ENCODE measurements around the gene TAS2R5.
"Not testable (repeated sequence)": the region's sequence is repeated elsewhere in the genome, so short reads cannot be mapped to it uniquely, and the experiment has no call there.

TAS2R5 gene, protein sequence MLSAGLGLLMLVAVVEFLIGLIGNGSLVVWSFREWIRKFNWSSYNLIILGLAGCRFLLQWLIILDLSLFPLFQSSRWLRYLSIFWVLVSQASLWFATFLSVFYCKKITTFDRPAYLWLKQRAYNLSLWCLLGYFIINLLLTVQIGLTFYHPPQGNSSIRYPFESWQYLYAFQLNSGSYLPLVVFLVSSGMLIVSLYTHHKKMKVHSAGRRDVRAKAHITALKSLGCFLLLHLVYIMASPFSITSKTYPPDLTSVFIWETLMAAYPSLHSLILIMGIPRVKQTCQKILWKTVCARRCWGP

DNA sequence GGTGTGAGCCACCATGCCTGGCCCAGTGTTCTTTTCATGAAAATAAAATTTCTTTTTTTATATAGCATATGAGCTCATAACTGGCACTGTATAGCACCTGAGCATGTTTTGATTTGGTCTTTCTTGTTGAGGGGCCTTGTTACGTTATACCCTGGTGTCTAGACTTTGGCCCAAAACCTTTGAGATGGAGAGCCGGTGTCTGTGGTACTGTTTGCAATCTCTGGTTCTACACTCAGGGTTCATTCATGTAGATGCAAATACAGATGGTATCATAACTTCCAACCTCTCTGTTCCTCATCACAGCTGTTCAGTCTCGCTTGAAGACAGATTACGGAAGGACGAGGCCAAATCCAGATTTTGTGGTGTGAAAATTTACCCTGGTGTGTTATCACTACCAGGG, at the start of gene TAS2R5:
Gene TAS2R5, plus strand, starts transcription at position 301 of the 400 bp plus-strand sequence. CDS start 145 bp downstream, outside the sequence.
- FAIRE-seq, result no peak

DNA sequence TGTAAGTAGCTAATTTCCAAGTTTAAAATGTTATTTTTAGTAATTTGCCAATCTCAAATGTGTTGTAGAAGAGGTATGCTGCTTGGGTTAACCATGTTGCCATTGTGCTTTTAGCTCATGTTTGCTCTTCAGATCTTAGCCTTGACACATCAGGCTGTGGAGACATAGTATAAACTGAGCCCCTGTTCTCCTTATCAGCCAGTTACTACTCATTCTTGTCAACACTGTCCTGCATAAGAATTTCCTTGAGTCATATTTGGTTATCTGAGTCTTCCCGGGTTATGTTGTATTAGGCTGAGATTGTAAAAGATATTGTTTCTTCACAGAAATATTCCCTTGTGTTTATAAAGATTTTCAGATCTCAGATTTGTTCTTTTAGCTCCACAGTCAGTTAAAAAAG, 47.8 kb upstream of the TAS2R5 start:
- no peak for FAIRE-seq

DNA sequence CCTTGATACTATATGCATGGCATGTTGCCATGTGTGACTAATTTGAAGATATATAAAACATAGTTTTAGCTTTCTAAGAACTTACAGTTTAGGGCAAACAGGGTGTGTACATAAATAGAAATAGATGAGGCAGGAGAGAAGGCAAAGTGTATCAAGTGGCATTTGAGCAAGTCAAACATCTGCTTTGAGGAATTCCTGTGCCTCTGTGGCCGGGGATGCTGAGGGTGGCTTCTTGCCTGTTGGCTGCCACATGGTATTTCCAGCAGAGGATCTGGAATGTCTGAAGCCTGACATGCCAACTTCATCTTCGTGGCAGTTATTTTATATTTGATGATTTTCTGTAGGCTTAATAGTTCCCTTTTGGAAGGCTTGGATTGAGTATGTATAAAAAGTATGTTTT, 45.9 kb upstream of the TAS2R5 start:
- no peak for FAIRE-seq

DNA sequence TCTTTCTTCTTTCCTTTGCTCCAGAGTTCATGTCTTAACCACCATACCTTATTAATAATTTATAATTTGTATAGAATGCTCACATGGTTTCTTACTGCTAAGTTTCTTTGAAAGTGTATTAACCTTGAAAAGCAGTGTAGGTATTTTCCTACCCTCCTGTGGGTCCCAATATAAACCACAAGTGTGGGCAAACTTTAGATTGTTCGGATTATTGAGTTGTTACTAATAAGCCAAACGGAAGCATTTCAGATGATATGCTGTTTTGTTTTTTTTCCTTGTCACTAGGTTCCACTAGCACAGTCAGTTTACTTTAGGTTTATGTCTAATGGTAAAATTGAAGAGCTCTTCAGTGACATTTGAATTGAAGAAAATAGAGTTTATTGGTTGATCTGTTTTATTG, 41.6 kb upstream of the TAS2R5 start:
- FAIRE-seq, result no peak

DNA sequence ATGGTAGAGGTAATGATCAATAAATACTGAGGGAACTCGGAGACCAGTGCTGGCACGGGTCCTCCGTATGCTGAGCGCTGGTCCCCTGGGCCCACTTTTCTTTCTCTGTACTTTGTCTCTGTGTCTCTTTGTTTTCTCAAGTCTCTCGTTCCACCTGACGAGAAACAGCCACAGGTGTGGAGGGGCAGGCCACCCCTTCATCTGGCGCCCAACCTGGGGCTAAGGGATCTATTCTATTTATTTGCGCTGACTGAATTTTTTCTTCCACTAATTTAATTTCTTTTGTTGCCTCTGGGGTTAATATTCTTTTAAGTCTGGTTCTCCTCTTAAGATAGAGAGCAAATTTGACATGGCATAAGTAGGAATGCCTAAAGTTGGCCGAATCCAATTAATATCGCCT, 38.1 kb upstream of the TAS2R5 start:
- FAIRE-seq, result not testable (repeated sequence)

DNA sequence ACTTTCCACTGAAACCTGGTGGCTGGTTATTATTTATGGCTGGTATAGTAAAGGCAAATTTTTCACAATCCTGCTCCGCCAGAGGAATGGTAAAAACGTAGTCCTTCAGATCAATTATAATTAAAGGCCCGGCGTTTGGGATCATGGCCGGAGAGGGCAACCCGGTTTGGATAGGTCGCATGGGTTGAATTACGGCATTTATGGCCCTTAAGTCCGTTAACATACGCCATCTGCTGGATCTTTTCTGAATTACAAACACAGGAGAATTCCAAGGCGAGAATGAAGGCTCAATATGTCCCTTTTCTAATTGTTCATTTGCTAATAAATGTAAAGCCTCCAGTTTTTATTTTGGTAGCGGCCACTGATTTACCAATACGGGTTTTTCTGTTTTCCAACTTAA, 37.4 kb upstream of the TAS2R5 start:
- FAIRE-seq, result no peak

DNA sequence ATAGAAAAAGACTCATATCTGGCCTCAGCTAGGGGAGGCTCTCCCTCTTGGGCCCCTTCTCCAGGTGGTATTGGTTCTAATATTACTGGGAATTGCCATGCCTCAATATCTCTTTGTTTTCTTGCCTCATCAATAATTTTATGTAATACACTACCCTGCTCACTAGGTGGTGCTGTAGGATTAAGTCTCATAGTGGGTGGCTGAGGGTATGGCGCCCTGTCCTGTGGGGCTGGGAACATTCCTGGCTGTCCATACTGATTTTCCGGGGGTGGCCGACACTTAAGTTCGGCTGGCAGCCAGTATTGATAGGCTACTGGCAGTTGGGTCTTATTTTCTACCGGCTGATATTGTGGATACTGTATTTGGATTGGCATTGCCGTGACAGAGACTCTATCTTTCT, 35.1 kb upstream of the TAS2R5 start:
- no peak for FAIRE-seq

DNA sequence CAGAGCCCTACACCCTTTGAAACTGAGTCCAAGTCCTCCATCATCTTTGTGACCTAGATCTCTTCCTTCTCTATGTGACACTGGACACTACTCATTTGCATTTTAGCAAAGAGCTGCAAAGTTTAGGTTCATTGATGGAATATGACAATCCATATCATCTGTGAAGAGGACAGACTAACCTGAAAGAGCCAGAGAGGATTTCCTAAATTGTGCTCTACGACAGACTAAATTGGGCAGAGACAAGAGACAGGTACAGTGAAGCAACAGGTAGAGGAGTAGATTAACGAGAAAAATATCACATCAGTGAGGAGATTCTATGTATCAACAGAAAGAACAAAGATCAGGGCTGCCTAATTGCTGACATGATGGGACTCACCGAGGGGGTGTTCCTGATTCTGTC, 26.2 kb upstream of the TAS2R5 start, which contains the start of gene TAS2R3:
Gene TAS2R3, plus strand, starts transcription at position 301 of the 400 bp plus-strand sequence. Its CDS starts 62 bp downstream, at position 363.
- FAIRE-seq, result no peak

DNA sequence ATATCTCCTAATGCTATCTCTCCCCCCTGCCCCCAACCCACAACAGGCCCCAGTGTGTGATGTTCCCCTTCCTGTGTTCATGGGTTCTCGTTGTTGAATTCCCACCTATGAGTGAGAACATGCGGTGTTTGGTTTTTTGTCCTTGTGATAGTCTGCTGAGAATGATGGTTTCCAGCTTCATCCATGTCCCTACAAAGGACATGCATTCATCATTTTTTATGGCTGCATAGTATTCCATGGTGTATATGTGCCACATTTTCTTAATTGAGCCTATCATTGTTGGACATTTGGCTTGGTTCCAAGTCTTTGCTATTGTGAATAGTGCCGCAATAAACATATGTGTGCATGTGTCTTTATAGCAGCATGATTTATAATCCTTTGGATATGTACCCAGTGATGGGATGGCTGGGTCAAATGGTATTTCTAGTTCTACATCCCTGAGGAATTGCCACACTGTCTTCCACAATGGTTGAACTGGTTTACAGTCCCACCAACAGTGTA, 19.9 kb upstream of the TAS2R5 start:
- not testable (repeated sequence) for FAIRE-seq

DNA sequence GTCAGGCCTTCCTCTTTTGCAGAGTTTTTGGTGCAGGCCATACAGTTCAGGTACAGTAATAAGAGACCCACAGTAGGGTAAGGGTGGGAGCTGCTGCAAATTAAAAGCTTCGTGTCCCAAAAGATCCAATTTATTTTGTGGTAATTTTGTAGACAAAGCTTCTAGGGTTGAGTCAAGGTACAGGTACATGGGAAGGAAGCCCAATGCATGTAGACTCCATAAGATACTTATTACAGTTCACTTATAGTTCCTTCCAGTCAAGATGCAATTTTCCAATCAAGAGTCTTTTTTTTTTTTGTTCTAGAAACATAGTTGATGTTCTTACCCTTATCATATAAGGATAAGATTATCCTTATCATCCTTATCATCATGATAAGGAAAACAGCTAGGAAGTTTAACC, 13.6 kb upstream of the TAS2R5 start, which contains the start of gene TAS2R4:
Gene TAS2R4, plus strand, starts transcription at position 301 of the 400 bp plus-strand sequence. CDS start 1,815 bp downstream, outside the sequence.
- no peak for FAIRE-seq

DNA sequence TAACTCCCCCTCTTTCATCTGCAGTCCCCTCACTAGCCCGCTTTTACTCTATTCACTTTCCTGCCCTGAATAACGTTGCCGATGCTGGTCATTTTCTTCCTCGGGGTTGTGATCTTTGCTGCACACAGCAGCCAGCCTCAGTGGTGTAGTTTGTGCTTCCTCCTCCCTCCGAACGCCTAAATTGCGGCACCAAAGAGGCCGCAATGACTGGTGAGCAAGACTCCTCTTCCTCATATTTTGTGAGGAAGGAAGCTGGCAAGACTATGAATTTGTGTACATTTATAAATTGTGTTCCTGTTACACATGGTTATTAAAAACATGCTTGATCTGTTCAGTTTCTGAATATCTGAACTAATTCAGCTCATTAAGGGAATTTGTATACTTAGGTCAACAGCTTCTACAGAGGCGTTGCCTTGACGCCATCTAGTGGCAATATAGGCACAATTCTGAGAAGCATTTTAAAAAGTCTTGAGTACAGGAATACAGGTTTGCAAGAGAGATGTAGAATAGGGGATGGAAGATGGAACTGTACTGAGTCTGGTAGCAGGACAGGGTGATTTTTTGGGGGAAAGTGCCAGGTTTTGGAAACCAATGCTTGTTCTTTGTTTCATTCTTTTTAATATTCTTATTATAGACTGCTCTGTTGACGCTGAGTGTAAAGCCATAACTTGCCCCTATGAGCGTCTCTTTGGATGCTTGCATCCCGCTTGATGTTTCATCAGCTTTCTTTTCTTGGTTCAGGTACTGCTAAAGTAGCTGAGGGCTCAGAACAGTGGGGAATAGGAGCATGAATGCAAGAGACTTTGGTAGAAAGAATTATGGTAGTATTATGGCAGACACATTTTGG, 4.1 kb upstream of the TAS2R5 start:
- FAIRE-seq, result peak; percentile 85

DNA sequence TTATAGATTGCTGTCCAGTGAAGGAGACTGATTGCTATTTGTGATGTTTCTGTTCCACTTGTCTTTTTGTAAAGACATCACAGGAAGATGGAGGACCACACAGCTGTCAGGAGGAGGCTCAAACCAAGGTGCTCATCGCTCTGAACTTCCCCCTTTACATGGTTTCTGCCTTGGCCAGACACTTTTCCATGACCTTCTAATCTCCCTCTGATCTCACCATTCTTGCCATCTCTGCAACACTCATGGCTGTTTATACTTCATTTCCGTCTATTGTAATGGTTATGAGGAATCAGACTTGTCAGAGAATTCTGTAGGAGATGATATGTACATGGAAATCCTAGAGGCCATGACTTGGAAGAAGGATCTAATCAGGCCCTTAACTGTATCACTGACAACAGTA, 1.7 kb upstream of the TAS2R5 start:
- FAIRE-seq, result no peak

DNA sequence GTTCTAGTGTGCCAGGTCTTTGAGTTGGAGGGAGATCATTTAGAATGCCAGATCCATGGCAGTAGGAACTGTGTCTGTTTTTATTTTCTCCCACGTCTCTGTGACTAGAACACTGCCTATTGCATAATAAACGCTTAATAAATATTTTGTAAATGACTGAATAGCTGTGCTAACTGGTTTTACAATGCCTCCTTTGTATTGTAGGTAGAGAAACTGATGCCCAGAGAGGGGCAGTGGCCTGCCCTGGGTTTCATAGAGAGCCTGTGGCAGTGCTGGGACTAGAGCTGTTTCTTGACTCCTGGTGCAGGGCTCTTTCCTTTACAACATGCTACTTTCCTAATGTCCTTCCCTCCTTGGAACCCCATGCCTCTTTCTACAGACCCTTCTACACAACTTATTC, 2.5 kb downstream of the TAS2R5 start:
- no peak for FAIRE-seq

DNA sequence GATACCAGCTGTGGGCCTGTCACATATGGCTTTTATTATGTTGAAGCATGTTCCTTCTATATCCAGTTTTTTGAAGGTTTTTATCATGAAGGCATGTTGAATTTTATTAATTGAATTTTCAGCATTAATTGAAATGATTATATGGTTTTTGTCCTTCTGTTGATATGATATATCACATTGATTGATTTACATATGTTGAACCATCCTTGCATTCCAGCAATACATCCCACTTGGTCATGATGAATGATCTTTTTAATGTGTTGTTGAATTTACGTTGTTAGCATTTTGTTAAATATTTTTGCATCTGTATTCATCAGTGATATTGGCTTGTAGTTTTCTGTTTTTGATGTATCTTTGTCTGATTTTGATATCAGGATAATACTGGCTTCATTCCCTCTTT, 30.1 kb downstream of the TAS2R5 start:
- FAIRE-seq, result no peak

DNA sequence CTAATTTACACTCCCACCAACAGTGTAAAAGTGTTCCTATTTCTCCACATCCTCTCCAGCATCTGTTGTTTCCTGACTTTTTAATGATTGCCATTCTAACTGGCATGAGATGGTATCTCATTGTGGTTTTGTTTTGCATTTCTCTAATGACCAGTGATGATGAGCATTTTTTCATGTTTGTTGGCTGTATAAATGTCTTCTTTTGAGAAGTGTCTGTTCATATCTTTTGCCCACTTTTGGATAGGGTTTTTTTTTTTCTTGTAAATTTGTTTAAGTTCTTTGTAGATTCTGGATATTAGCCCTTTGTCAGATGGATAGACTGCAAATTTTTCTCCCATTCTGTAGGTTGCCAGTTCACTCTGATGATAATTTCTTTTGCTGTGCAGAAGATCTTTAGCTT, 32.4 kb downstream of the TAS2R5 start:
- FAIRE-seq, result not testable (repeated sequence)

DNA sequence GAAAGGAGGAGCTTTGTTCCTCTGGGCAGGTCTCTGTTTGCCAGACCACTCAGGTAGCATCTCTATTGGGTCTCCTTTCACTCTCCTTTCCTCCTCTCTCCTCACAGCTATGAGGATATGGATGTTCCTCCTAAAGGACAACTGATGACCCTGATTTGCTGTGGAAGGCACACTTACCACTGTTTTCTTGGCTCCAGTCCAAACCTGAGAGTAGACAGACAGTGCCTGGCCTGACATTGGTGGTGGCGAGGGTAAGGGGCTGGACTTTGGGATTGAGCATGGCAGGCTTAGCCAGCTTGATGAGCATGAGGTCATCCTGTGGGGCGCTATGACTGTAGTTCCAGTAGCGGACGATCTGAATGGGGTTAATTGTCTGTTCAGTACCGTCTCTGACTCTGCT, 47.7 kb downstream of the TAS2R5 start:
- FAIRE-seq, result no peak

DNA sequence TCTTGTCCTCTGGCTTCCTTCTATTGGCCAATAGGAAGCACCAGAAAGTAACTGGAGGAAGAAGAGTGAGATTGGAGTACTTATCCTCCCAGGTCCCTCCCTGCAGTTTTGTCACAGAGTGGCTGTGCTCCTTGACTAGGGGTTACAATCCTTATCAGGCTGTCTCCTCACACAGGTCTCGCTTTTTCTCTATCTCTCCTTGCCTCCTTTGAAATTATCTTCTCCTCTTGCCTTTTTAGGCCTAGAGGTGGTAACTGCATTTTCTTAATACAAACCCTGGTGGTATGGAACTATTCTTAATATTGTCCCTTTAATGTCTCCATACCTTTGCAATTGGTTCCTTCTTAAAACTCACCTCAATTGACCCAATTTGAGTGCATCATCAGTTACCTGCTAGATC, 48.6 kb downstream of the TAS2R5 start:
- no peak for FAIRE-seq

DNA sequence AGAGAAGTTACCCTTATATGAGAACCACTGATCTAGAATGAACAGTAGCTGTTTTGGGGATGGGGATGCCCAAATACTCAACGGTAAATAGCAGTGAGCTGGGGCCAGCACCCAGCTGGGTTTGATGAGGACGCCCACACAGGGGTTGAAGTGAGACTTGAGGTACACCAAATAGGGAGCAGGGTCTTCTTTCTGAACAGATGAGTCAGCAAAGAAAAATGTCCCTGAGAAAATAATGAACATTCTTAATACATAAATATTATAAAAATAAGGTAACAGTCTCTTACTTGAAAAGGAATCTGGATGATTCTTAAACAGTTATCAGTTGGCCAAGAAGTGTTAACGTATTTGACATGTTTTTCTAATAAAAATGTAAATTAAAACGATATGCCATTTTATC, 49.2 kb downstream of the TAS2R5 start:
- no peak for FAIRE-seq

DNA sequence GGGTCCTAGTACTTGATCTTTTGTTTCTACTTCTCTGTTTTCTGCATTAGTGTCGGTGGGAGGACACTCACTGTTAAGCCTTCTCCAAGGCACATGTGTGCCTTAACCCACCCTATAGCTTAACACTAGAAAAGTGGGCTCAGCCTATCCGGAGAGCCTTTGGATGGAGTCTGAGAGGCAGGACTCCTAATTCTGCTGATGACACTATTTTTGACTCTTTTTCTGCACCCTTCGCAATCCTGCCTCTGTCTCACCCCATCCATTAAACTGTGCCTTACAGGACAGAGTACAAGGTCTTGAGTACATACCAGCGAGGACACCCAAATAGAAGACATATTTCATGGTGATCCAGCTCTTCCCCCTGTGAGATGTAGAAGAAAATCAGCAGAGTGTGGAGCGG, 50.7 kb downstream of the TAS2R5 start:
- FAIRE-seq, result no peak
